Fibroblast of mammary gland (primary cell): ENCODE data around the gene SLC5A2.
"Not testable (repeated sequence)": the region's sequence is repeated elsewhere in the genome, so short reads cannot be mapped to it uniquely, and the experiment has no call there.

Experiments used
- DNase-seq: peaks from one replicate; pipeline ENCODE4 v3.0.0-alpha.2; 2010; ENCODE audit warnings: low read depth
- H3K4me3 ChIP-seq: 2 replicates; pipeline ENCODE4 v1.5.1; 2011; ENCODE audit warnings: low read depth, mild to moderate bottlenecking, low read length, moderate library complexity; ENCODE audit not compliant: control insufficient read depth
- TF ChIP-seq, protein P1 (sequence below): conservative IDR thresholded peaks from 2 replicates; pipeline ENCODE4 v1.5.1; 2011; ENCODE audit warnings: low read depth, low read length, inconsistent platforms; ENCODE audit not compliant: control insufficient read depth, insufficient read depth

The SLC5A2 gene

DNA sequence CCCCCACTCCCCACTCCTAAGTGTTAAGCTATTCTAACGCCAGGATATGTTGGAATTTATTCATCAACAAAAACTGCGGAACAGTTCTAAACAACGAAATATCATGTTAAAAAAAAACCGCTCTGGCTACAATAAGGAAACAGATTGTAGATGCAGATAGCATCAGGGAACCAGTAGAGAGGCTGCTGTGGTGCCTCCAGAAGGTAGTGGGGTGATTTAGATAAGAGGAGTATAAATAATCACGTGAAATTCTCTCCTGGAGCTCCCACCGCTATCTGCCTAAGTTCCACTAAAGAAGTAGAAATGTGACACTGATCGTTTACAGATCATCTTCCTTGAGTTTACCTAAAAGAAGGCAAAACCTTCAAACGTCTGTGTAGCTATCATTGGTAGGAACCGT is 52.8 kb downstream of the SLC5A2 start:
- TF ChIP-seq, protein P1, sequence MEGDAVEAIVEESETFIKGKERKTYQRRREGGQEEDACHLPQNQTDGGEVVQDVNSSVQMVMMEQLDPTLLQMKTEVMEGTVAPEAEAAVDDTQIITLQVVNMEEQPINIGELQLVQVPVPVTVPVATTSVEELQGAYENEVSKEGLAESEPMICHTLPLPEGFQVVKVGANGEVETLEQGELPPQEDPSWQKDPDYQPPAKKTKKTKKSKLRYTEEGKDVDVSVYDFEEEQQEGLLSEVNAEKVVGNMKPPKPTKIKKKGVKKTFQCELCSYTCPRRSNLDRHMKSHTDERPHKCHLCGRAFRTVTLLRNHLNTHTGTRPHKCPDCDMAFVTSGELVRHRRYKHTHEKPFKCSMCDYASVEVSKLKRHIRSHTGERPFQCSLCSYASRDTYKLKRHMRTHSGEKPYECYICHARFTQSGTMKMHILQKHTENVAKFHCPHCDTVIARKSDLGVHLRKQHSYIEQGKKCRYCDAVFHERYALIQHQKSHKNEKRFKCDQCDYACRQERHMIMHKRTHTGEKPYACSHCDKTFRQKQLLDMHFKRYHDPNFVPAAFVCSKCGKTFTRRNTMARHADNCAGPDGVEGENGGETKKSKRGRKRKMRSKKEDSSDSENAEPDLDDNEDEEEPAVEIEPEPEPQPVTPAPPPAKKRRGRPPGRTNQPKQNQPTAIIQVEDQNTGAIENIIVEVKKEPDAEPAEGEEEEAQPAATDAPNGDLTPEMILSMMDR, result no peak
- no peak overlapping the region for H3K4me3 ChIP-seq
- no peak for DNase-seq

DNA sequence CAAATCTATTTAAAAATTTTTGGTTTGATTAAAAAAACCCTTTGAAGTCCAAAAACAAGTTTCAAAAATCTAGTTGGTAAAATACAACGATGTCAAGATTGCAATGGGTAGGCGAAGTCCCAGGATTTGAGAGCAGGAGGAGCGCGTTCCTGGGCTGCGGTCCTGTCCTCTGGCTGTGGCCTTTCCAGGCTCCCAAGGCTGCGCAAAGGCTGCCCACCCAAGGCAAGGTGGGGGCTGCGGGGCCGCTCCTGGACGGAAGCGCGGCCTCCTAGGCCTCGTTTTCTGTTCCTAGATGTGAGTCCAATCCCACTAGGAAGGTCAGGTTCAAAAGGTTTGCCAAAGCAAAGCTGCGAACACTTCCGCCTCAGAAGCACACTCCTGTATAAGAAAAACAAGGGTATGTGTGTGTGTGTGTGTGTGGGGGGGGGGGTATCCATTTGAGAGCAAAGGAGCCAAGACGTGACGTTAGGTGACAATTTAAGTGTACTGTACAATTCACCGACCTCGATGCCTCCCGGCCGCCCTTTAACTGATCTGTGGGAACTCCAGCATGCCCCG is 54.0 kb downstream of the SLC5A2 start:
- no peak overlapping the region for H3K4me3 ChIP-seq
- no peak for DNase-seq
- TF ChIP-seq, protein P1, result no peak

DNA sequence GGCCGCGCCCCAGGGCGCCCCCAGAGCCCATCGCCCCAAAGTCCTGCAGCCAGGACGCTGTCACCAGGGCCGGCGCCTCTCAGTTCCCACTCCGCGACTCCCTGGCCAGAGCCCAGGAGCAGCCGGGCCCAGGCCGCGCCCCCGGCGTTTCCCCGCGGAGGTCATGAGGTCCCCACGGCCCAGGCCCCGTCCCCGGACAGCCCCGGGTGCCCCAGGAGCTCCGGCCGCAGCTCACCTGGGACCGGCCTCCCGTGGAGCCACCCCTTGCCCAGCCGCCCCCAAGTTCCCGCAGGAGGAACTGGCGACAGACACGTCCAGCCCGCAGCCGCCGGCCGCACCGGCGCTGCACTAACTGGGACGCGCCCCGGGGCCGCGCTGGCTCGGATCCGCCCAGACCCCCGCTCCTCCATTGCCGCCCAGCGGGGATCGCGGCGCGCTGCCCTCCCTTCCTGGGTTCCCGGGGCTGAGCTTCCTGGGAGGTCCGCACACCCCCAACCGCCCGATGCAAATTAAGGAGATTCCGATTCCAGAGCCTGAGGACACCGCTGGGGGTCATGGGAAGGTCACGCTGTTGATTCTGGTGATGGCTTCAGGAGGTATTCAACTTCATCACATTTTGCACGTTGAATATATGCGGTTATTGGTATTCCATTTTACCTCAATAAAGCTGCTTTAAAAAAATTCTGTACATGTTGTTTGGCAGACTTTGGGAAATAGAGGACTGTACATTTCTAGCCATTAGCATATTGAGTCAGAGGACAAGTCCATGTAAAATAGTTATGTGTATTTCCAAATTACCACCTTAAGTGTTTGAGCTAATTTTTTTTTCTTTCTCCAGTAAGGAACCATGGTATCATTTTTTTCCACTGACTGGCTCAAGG is 54.7 kb downstream of the SLC5A2 start:
- no peak overlapping the region for H3K4me3 ChIP-seq
- TF ChIP-seq, protein P1, result no peak
- DNase-seq, result no peak

DNA sequence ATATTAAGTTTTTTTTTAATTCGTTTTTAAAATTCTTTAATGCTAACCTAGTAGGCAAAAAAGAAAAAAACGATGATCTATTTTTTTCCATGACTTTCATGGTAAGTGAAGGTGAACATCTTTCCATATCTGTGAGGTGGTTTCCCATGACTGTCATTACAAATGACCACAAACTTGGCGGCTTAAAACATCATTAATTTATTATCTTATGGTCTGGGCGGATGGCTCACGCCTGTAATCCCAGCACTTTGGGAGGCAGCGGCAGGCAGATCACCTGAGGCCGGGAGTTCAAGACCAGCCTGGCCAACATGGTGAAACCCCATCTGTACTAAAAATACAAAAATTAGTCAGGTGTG is 55.3 kb downstream of the SLC5A2 start:
- not testable (repeated sequence) for DNase-seq, H3K4me3 ChIP-seq

DNA sequence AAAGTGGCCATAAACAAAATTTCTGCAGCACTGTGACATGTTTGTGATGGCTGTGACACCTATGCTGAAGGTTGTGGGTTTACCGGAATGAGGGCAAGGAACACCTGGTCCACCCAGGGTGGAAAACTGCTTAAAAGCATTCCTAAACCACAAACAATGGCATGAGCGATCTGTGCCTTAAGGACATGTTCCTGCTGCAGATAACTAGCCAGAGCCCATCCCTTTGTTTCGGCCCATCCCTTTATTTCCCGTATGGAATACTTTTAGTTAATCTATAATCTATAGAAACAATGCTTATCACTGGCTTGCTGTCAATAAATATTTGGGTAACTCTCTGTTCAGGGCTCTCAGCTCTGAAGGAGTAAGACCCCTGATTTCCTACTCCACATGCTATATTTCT is 56.8 kb downstream of the SLC5A2 start:
- H3K4me3 ChIP-seq, DNase-seq: not testable (repeated sequence)
